Activated T-cell treated with anti-CD3 and anti-CD28 coated beads for 4 hours (primary cell): ENCODE results near the gene FGD3.

ENCODE experiments used
- DNase-seq: peaks from one replicate; pipeline ENCODE4 v3.0.0-alpha.2; 2020

The FGD3 gene

DNA sequence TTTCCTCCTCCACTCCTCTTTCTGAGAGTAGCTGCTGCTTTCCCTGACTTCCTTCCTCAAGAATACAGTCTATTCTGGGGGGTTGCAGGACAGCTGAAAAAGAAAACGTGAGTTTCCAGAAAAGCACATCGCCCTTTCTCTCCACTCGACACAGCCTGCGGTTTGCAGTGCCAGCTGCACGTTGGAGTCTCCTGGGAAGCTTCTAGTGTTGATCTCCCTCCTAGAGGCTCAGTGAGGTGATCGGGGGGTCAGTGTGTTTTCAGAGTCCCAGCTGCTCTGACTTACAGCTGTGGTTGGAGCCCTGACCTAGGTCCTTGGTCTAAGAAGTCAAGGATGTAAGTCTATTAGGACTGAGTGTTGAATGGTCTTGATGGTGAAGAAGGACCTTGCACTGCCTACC lies 86.2 kb downstream of the FGD3 start:
- no peak for DNase-seq

- DNase-seq, result no peak
These were observed 87.9 kb downstream of the FGD3 start for GRCh38 chr9:93035106-93035660.

- DNase-seq, result no peak
These were observed 88.6 kb downstream of the FGD3 start for GRCh38 chr9:93035821-93036351.

DNA sequence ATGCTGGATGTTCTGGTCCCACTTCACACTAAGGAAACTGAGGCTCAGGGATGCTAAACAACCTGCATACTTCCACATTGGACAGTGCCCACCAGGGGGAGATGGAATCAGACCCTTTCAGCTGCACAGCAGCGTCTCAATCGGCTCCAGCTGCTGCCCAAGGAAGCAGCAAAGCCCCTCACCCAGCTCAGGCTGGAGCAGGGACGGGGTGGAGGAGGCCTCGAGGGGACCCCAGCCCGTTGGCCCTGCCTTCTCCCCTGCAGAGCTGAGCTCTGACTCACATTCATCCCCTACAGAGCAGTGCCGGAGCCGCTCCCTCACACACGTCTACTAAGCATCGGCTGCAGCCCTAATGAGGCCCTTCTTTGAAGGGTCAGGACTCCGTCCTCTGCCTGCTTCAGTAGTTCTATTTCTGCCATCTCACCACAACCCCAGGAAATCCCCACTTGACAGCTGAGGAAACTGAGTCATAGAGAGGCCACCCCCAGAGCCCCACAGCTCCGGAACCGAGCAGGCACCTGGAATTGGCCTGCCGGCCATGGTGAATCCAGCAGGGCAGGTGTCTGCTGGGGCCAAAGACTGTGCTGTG lies 89.7 kb downstream of the FGD3 start:
- no peak for DNase-seq

- DNase-seq, result no peak
These were observed 90.2 kb downstream of the FGD3 start for GRCh38 chr9:93037476-93037971.

- no peak for DNase-seq
These were observed 91.6 kb downstream of the FGD3 start for GRCh38 chr9:93038918-93039317.

DNA sequence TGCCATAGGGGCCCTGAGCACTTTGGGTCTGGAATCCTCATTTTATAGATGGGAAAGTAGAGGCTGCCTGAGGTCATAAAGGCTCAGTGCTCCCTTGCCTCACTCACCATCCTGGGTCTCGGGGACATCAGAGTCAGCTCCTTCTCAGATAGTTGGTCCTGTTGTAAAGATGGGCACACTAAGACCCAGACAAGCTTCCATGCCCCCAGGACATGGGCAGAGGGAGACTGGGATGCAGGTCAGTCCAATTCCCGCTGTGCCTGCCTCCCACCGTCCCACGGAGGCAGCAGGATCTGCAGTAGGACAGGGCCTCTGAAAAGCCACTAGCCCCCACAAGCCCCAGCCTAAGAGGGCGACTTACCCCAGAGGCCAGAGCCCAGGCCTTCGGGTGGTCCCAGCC lies 92.1 kb downstream of the FGD3 start:
- no peak for DNase-seq

DNA sequence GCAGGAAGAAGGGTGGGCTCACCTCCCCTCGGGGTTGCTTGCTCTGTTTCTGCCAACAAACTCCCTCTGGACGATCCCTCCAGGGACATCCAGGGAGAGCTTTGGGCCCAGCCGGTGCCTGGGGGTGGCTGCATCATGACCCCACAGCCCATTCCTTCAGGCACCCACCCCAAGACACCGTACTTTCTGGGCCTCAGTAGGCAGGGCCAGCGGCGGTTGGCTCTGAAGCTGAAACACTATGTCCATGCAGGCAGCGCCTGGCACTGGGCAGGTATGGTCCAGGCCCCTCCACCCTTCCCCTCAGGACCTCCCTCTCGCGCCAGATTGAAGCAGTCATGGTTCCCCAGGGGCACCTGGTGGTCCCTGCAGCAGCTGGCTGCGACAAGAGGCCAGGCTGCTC lies 92.7 kb downstream of the FGD3 start:
- DNase-seq, result no peak

GRCh38 chr9:93040409-93040808 lies 93.1 kb downstream of the FGD3 start:
- no peak for DNase-seq

DNA sequence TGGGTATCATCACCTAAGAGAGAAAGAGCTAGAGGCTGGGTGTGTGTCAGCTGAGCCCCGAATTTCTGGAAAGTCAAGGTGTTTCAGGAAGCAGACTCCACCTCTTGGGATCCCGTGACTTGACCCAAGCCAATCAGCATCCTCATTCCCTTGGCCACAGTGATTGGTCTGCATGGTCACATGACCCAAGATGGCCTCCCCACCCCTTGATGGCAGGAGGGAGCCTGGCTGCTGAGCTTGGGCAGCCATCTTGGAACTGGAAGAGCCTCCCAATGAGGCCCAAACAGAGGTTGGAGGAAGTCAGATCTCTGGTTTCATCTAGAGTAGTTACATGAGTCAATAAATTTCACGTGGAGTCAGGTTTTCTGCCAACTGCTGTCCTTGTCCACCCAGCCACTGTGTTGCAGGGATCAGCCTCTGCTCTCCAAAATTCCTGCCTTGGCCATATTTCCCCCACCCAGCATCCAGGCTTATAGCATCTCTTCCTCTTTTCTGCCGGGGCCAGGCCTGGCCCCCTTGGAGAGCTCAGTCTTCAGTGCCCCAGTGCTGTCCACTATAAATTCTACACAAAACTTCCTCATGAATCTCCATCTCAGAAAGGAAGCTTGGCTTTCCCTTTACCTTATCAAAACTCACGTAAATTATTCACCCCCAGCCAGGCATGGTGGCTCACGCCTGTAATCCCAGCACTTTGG lies 93.9 kb downstream of the FGD3 start:
- no peak for DNase-seq

- DNase-seq, result no peak
These were observed 95.8 kb downstream of the FGD3 start for GRCh38 chr9:93043122-93043521.

DNA sequence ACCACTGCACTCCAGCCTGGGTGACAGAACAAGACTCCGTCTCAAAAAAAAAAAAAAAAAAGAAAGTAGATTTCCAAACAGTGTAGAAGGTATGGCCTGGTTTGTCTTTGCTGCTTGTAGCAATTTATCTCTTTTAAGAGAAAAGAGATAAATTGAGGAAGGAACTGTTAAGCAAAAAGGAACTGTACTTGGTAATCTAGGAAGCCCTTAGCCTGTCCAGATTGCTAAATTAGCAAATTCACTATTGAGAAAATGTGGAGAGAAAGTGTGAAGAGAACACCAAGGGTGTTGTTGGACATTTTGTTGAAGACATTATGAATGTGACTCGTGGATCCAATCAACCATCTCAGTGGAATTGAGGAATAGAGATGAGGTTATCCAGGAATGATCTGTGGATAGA lies 98.2 kb downstream of the FGD3 start:
- no peak for DNase-seq

GRCh38 chr9:93048566-93049448 lies 101.5 kb downstream of the FGD3 start:
- DNase-seq, result no peak

GRCh38 chr9:93049491-93049890 lies 102.2 kb downstream of the FGD3 start:
- no peak for DNase-seq

GRCh38 chr9:93050231-93050630 lies 102.9 kb downstream of the FGD3 start:
- no peak for DNase-seq

DNA sequence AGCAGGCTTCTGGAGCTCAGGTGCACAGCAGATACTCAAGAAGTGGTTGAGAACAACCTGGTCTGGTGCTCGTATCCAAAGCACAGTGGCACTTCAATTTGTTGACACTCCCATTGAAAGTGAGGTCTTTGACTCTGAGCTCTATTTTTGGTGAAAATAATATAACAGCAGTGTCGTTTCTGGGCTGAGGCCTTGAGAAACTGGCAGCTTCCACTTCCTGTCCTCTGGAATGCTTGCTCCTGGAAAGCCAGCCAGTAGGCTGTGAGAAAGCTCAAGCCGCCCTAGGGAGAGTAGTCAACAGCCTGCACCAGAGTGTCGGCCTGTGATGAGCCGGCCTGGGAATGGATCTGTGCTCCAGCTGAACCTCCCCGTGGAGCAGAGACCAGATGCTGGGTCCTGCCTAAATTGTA lies 104.4 kb downstream of the FGD3 start:
- DNase-seq, result no peak

DNA sequence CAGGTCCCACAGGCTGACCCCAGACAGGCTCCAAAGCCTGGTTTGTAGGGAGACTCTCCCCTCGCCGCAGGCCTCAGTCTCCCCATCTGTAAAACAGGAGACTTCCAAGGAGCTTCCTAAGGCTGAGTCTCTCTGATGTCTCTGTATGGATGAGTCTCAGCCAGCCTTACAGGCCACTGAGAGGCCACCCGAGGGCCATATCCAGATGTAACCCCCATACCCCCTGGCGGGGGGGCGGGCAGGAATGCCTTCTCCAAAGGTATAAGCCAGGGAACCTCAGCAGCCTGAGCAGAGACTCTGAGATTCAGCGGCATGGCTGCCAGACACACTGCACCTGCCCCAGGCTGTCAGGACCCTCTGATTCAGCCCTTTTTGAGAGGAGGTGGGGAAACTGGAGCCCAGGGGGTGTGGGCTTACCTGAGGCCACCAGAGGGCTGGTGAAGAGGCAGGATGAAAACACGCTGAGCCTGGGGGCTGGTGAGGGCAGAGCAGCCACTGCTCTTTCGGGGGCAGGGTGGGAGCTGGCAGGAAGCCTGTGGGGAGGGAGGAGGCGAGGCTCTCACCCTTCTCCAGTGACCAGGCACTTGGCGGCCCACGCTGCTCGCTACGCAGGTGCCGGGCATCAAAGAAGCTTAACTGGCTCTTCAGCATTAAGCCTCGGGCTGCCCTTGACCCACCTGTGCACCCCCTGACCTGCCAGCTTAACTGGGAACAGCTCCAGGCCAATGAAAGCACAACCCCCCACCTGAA lies 105.6 kb downstream of the FGD3 start:
- no peak for DNase-seq

DNA sequence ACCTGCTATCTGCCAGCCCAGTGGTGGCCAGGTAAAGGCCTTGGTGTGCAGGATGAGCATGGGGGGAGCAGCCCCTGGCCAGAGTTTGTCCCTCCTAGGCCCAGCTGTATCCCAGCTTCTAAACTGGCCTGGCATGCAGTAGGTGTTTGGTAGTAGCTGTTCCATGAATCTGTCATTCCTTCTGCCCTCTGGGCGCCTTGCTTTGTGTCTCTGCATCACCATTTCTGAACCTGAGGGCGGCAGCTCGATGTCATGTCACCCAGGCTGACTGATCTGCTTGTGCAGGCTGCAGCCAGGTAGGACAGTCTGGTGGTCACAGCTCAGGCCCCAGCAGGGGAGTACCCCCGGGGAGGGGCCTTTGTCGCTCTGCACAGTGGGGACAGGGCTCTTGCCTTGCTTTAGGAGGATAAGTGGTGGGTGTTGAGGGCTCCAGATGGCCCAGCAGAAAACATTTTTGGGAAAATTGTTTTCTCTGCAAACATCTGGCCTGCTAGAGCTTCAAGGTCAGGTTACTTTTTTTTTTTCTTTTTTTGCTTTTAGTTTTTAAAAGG lies 106.5 kb downstream of the FGD3 start:
- DNase-seq, result no peak

- DNase-seq, result no peak
These were observed 107.7 kb downstream of the FGD3 start for GRCh38 chr9:93054758-93055704.

- DNase-seq, result no peak
These were observed 109.8 kb downstream of the FGD3 start for GRCh38 chr9:93057042-93057702.
